Tibial nerve (tissue), 4 donors: ENCODE results near the gene NMT1. TPM values are rescaled to one million over a fixed set of nuclear protein-coding genes. Genes with fewer than 3 reads are reported as not detected.

Experiments
- DNase-seq, 2 donors: peaks; one replicate each; pipeline ENCODE4 v3.0.0-alpha.2; 2019; ENCODE audit warnings: low spot score in 2 of 2
- H3K27ac ChIP-seq, 4 donors: fragments of 200-600 bp; sonication (generic) in 3 of 4; one replicate each; pipeline ENCODE4 v1.5.1; 2017 to 2019; ENCODE audit warnings: mild to moderate bottlenecking in 1 of 4
- H3K27me3 ChIP-seq, 2 donors: fragments of 200-600 bp; sonication (generic) in 1 of 2; one replicate each; pipeline versions ENCODE4 v1.5.1 to v1.6.0; 2017 to 2019
- H3K36me3 ChIP-seq, 3 donors: fragments of 200-600 bp; sonication (generic); one replicate each; pipeline ENCODE4 v1.5.1; 2018 to 2019
- H3K4me1 ChIP-seq, 4 donors: fragments of 200-600 bp; sonication (generic) in 3 of 4; one replicate each; pipeline ENCODE4 v1.5.1; 2017 to 2019
- H3K4me3 ChIP-seq, 4 donors: fragments of 200-600 bp; sonication (generic) in 3 of 4; one replicate each; pipeline ENCODE4 v1.5.1; 2017 to 2019; ENCODE audit warnings: mild to moderate bottlenecking in 1 of 4, moderate library complexity in 1 of 4
- H3K9me3 ChIP-seq, 4 donors: fragments of 200-600 bp; sonication (generic) in 3 of 4; one replicate each; pipeline ENCODE4 v1.5.1; 2017 to 2019
- CTCF ChIP-seq, 5 experiments: fragments of 200-600 bp in 3 of 5; fragments of 450-650 bp in 2 of 5; sonication (generic) in 3 of 5; IDR thresholded peaks; one replicate each; pipeline ENCODE4 v1.5.1; 2016 to 2019; ENCODE audit warnings: antibody characterized with exemption in 5 of 5, mild to moderate bottlenecking in 3 of 5, moderate library complexity in 2 of 5
- EP300 ChIP-seq, 2 donors: sonication (generic); formaldehyde crosslinking; IDR thresholded peaks; one replicate each; pipeline ENCODE4 v1.6.1; 2017; ENCODE audit warnings: antibody characterized with exemption in 2 of 2, mild to moderate bottlenecking in 1 of 2
- POLR2A ChIP-seq, 2 donors: fragments of 450-650 bp; IDR thresholded peaks; one replicate each; pipeline ENCODE4 v1.6.1; 2017; ENCODE audit warnings: antibody characterized with exemption in 2 of 2, mild to moderate bottlenecking in 2 of 2, moderate library complexity in 2 of 2
- WGBS, 2 donors: methylation state at CpG; one replicate each; pipeline ENCODE4 v1.1.5; 2018; 5-methylcytosine and 5-hydroxymethylcytosine counted together
- small RNA-seq: library from RNA; depleted of rRNA; stranded (forward); fragments of <200 nt; gene quantifications from one replicate; pipeline ENCODE3, GENCODE V24; 2016
- total RNA-seq, 4 donors: library from RNA; depleted of rRNA; stranded (reverse); fragments of >200 nt; gene quantifications; one replicate each; pipeline ENCODE4 v1.1.0, GENCODE V29; 2016

Gene NMT1
- total RNA-seq, 4 donors from 2014 or later, result 63.2 to 97.9 (median 80.1) TPM

GRCh38 chr17:45156242-45156641 lies 95.1 kb downstream of the NMT1 start:
- 88 to 91% methylated on average over 3 of the region's 3 CpGs for WGBS, 2 donors
- Histone ChIP-seq H3K36me3 (peaks cover 0 to 4% (median 0%) of the 10 kb centered on the region in 3 donors), H3K9me3 (no peaks in the 10 kb centered on the region), H3K4me3 (no peak overlapping the region), H3K27ac (peak overlapping the region in 1 of 4 donors; percentile 14), H3K27me3 (no peaks in the 10 kb centered on the region), H3K4me1 (peaks cover 0 to 75% (median 38%) of the 10 kb centered on the region in 4 donors)
- no peak for DNase-seq
- TF ChIP-seq POLR2A (IDR thresholded peaks at IDR 0.05) (no peak), EP300 (IDR thresholded peaks at IDR 0.05) (no peak), CTCF (IDR thresholded peaks at IDR 0.05) (no peak)

Small RNA genes within 50 kb of the gene (small RNA-seq; reads per million reads assigned to genes)
- gene MIR6784, result not detected
- gene RF00019, result not detected

Other genes with a start within 250 kb of the NMT1 start
- gene GJC1, start 231.0 kb upstream of the NMT1 start, total RNA-seq, result 10 to 100 TPM in 1 of 4 donors, 1 to 10 TPM in 3; 3.1 to 18.6 (median 9.0) TPM
- 10 to 100 TPM in 1 of 4 donors, 1 to 10 TPM in 2, not detected in 1; 2.3 to 10.3 (median 6.5) TPM for gene HIGD1B, start 213.4 kb upstream of the NMT1 start, total RNA-seq
- gene EFTUD2, start 161.9 kb upstream of the NMT1 start, total RNA-seq, result 100 to 1,000 TPM in 1 of 4 donors, 10 to 100 TPM in 3; 48.9 to 137 (median 57.0) TPM
- gene GFAP, start 145.8 kb upstream of the NMT1 start, total RNA-seq, result 10 to 100 TPM in 1 of 4 donors, 1 to 10 TPM in 3; 1.6 to 37.2 (median 7.3) TPM
- gene KIF18B, start 113.5 kb upstream of the NMT1 start, total RNA-seq, result under 1 TPM in 2 of 4 donors, not detected in 2; 0.30 to 0.66 TPM
- 10 to 100 TPM in 3 of 4 donors, 1 to 10 TPM in 1; 9.8 to 25.5 (median 21.2) TPM for gene C1QL1, start 93.0 kb upstream of the NMT1 start, total RNA-seq
- 10 to 100 TPM; 47.7 to 53.2 (median 49.5) TPM for gene DCAKD, start 9.7 kb upstream of the NMT1 start, total RNA-seq
- 100 to 1,000 TPM in 1 of 4 donors, 10 to 100 TPM in 3; 45.7 to 103 (median 69.3) TPM for gene PLCD3, start 71.2 kb downstream of the NMT1 start, total RNA-seq
- 10 to 100 TPM; 25.9 to 41.9 (median 28.2) TPM for gene ACBD4, start 74.4 kb downstream of the NMT1 start, total RNA-seq
- 10 to 100 TPM; 22.2 to 35.2 (median 29.7) TPM for gene HEXIM1, start 87.2 kb downstream of the NMT1 start, total RNA-seq
- 10 to 100 TPM in 2 of 4 donors, 1 to 10 TPM in 2; 6.6 to 17.5 (median 11.7) TPM for gene HEXIM2, start 100.6 kb downstream of the NMT1 start, total RNA-seq
- gene FMNL1, start 160.6 kb downstream of the NMT1 start, total RNA-seq, result 10 to 100 TPM; 19.2 to 42.9 (median 24.6) TPM
- not detected for gene SPATA32, start 200.8 kb downstream of the NMT1 start, total RNA-seq